DMS 273 (cell line): ENCODE measurements around the gene RPS21.

Experiments used
- DNase-seq: peaks from one replicate; lab custom pipeline; 2025; ENCODE audit not compliant: unreplicated experiment; lab: John Stamatoyannopoulos, UW

RPS21 gene

GRCh38 chr20:62409086-62409853 is 22.4 kb downstream of the RPS21 start:
- DNase-seq = no peak

DNA sequence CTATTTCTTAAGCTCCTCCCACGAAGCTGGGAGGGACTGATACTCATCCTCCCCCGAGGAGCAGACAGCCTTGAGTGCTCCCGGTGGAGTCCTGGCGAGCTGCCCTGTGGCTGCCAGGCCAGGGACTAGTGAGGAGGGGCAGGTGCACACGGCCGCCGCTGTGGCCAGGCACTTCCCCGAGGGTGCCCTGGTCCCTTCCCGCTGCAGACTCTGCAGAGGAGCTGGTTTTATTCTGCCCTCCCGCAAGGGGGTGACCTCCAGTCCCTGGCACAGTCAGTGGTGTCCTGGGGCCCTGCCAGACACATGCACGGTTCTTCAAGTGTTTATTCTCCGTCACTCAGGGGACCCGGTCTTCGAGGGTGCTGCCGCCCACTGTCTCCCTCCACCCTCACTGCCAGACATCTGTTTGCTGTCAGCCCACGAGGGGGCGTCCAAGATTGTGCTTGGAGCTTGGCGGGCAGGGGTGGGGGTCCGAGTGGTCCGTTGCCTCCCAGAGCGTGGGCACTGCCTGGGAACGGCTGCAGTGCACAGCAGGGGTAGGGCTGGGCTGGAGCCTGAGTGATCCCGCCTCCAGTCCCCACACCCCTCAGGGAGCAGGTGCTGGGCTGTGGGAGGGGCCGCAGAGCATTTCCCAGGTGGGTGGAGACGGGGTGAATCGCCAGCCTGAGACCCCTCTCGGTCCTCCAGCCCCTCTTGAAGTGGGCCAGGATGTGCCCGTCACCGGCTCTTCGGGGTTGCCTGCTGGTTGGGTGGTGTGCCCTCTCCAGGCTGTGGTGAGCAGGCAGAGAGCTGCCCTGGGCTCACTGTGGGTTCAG is 23.2 kb downstream of the RPS21 start:
- peak; percentile 82 for DNase-seq

DNA sequence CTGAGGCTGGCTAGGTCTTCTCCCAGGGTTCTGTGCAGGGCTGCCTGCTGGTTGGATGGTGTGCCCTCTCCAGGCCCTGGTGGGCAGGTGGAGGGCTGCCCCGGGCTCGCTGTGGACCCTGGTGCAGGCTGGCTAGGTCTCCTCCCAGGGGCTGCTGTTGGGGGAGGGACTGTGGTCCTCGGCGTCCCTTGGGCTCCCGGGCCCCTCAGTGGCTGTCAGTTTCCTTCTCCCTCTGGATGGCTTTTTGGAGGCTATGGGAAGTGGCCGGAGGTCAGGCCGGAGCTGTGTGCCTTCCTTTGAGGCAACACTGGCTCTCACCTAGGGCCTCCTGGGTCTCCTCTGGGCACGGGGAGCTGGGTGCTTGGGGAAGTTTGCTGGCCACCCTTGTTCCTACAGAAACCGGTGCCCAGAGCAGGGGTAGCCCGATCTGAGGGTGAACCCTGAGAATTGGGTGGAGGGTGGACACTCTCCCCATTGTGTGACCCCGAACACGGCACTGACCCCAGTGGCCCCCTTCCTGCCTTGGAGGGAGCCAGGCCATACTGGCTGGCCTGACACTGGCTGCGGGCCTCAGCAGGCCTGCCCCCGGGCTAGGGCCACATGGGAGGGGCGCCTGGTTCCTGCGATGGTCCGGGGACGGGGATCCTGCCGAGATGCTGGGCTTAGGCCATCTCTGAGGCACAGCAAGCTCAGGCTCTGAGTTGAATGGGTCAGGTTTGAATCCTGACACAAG is 24.0 kb downstream of the RPS21 start:
- DNase-seq = no peak

DNA sequence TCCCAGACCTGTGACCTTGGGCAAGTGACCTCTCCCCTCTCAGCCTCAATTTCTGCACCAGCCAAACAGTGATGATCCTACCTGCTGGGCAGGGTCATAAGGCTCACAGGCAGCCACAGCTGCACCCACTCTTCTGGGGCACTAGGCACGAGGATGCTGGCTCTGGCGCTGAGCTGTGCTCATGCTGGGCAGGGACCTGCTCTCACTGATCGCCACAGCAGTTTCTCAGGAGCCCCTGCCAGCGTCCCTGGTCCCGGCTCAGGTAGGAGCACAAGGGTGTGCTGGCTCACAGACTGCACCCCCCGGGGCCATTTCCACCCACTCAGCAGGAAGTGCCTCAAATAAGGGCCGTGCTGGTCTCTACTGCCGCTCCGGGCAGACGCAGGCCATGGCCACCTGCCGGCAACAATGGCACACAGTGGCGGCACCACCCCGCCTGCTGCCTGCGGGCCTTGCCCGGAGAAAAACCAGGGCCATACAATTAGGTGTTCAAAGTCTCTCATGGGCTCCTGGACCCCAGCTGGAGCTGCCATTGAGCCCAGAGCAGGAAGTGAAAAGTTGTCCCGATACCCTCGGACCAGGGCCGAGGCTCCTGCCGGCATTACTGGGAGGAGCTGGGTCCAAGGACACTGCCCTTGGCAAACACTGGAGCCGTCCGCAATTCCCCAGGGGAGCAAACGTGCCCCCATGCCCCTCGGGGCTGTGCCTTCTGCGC is 24.7 kb downstream of the RPS21 start:
- no peak for DNase-seq

- no peak for DNase-seq
These were observed 25.5 kb downstream of the RPS21 start for GRCh38 chr20:62412194-62413024.

DNA sequence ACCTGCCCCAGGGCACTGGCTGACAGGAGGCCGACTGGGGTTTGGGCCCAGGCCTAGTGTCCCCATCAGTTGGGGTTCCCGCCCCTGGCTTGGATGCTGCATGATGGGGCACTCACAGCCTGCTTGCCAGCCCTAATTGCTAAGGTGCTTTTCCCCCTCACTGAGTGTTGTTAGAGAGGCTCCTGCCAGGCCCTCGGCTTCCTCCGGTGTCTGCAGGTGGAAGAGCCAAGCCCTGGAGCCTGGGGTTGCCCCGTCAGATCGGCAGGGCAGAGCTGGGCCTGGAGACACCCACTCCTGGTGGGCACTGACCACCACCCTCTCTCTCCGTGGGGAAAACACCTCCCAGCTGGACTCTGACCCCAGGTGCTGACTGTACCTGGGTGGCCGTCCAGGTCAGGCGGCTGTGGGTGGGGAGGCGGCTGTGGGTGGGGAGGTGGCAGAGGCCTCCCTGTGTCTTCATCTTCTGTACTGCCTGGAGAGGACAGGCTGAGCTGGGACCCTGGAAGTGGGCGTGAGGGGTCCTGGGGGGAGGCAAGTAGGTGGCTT is 26.2 kb downstream of the RPS21 start:
- DNase-seq = no peak

GRCh38 chr20:62413896-62414481 is 27.1 kb downstream of the RPS21 start:
- peak; percentile 50 for DNase-seq

GRCh38 chr20:62415354-62416111 is 28.6 kb downstream of the RPS21 start:
- DNase-seq = no peak

DNA sequence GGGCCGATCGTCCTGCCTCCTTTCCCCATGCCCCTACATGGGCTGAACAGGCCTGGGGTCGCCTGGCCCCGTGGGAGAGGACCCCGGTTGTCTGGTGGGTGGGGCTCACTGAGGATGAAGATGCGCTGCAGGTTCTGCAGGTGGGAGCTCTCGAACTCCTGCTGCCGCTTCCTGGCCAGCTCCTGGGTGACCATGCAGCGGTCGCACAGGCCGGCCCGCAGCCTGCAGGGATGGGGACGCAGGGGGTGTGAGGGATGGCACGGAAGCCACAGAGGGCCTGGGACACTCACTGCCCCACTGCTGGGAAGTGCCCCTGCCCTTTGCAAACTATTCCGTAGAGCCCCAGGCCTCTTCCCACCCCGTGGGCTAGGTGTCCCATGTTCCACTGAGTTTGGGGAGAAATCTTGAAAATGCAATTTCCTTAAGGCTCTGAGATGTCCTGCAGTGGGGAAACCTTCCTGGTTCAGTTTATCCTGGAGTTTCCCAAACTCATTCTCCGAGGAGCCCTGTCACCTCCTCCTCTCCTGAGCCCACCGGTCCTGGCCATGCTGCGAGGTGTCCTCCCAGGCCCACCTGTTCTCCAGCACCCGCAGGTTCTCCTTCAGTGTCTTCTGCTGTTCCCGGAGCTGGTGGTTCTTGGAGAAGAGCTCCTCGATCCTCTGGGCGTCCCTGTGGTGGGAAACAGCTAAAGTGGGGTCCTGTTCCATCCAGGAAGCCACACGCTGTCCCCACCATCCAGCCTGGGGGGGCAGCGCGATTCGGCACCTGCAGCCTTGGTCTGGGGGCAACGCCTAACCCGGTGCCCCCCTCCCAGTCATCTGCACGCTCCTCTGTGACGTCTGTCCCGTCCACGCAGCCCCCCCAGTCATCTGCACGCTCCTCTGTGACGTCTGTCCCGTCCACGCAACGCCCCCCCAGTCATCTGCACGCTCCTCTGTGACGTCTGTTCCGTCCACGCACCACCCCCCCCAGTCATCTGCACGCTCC is 30.0 kb downstream of the RPS21 start:
- DNase-seq = no peak

DNA sequence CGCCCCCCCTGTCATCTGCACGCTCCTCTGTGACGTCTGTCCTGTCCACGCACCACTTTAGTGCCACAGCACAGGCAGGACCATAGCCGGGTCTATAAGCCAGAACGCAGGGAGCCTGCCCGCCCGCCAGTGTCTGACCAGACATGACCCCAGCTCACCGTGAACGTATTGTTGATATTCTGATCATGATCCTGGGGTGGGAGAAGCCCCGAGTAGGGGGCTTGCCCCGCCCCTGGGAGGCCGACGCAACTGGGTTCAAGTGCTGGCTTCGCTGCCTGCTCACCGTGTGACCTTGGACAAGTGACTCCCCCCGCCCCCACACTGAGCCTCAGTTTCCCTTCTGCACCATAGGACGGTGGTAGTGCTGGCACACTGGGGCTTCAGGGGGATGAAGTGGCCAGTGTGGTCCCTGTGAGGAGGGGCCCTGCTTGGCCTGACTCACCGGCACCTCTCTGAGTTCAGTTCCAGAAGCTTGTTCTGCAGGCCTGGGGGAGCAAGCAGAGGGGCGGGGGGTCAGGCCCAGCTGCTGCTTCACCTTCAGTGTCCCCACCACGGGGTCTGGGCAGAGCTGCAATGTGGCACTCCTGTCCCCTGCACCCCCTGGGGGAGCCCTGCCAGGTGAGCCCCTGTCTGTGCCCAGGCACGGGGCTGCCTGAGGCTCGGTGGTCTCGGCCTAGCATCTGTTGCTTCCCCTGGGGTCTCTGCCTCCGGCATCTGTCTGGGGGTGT is 31.2 kb downstream of the RPS21 start:
- DNase-seq = no peak

DNA sequence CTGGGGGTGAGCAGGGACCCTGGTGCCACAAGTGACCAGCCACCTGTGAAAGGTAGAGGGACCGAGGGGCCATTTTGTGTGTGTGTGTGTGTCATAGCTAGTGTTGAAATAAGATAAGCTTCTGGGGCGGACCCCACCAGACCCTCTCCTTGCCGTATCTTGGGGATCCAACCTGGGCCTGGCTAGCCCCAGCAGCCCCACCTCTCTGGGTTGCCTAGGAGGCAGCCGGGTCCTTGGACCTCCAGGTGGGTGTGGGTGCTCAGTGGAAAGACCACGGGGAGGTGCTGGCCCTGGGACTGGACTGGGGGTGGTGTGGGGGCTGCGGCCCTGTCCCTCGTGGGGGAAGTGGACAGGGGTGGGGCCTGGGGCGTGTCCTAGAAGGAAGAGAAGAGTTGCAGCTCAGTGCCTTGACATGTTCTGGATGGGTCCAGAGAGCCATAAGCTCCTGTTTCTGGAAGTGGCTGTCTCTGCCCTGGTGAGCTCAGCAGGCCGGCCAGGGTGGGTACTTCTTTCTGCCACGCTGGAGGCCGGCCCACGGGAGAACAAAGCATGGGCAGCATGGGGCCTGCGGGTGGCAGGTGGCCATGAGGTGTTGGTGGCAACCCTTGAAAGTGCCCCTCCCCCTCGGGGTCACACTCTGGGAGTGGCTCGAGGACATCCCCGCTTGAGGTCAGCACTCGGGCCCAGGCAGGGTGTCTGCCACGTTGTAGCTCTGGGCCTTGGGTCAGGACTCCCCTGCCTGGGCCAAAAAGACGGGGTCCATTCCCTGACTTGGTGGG is 32.0 kb downstream of the RPS21 start:
- DNase-seq = no peak

DNA sequence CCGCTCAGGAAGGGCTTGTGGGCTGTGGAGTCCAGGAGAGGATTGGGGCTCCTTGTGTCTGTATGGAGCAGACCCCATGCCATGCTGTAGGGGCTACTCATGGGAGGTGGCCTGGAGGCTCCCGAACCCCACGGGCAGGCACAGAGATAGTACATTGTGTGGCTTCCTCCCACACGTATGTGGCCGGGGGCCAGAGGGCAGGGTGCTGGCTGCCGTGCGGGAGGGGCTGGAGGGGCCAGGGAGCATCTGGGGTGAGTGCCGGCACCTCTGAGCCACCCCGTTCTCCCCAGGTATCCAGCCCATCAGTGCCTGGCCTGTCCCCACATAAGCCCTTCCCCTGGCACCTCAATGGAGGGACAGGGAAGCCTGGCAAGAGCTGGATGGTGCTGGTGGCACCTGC is 32.9 kb downstream of the RPS21 start:
- DNase-seq = no peak

DNA sequence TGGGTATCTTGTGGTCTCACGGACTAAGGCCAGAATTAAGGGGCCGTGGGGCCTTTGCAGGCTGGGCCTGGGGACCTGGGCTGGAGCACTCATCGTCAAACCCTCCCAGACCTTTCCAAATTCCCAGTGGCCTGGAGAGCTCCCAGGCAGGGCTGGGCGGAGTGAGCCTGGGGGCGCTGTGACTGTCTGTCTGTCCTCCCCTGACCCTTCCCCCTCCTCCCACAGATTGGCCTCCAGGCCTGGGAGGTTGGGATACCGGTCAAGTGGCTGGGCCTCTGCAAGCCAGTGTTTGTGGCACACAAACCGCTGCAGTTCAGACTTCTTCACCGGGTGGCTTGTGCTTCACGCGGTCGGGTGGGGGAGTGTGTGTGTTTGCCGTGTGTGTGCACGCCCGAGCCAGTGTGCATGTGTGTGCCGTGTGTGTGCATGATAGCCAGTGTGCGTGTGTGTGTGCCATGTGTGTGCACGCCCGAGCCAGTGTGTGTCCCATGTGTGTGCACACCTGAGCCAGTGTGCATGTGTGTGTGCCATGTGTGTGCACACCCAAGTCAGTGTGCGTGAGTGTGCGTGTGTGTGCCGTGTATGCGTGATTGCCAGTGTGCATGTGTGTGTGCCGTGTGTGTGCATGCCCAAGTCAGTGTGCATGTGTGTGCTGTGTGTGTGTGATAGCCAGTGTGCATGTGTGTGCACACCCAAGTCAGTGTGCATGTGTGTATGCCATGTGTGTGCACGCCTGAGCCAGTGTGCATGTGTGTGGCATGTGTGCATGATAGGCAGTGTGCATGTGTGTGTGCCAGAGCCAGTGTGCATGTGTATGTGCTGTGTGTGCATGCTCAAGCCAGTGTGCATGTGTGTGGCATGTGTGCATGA is 34.2 kb downstream of the RPS21 start:
- no peak for DNase-seq

- no peak for DNase-seq
These were observed 34.8 kb downstream of the RPS21 start for GRCh38 chr20:62421716-62421990.

GRCh38 chr20:62422636-62423325 is 35.9 kb downstream of the RPS21 start:
- no peak for DNase-seq
